HG03521 (cell line): ENCODE data around the gene OSBPL8.
"Not testable (repeated sequence)": the region's sequence is repeated elsewhere in the genome, so short reads cannot be mapped to it uniquely, and the experiment has no call there.

ENCODE experiments used
- ATAC-seq: cut with Tn5 transposase; IDR thresholded peaks from one replicate; pipeline ENCODE4 v1.9.1; 2021; ENCODE audit warnings: mild to moderate bottlenecking, moderate library complexity; ENCODE audit not compliant: unreplicated experiment

Gene OSBPL8

DNA sequence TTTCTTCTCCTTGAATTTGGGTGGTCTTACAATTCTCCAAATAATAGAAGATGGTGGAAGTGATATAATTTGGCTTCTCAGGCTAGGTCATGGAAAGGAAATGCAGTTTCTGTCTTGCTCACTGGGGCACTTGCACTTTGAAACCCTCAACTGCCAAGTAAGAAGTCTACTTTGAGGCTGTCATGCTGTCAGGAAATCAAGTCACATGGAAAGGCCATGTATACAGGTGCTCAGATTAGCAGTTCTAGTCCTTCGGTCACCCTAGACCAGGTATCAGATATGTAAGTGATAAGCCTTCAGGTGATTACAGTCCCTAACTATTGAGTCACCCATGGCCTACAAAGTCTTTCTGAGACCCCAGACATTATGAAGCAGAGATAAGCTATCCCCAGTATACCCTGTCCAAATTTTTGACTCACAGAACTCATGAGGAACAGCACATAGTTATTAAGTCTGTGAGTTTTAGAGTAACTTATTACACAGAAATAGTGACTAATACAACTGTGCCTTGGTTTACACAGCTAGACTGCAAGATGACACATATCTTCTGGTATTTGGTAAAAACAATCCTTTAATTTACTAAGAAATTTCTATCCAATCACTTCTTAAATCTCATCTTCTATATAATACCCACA, 185.1 kb downstream of the OSBPL8 start:
- ATAC-seq = no peak

DNA sequence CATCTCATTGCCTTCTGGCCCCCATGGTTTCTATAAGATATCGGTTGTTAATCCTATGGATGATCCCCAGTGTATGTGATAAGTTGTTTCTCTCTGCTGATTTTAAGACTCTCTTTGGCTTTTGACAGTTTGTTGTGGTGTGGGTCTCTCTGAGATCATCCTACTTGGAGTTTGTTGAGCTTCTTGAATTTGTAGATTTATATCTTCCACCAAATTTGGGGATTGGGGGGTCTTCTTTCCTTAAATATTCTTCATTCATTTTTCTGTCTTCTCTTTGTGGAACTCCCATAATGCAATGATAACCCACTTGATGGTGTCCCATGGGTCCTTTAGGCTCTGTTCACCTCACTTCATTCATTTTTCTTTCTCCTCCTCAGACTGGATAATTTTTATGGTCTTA, 191.3 kb downstream of the OSBPL8 start:
- ATAC-seq = no peak

DNA sequence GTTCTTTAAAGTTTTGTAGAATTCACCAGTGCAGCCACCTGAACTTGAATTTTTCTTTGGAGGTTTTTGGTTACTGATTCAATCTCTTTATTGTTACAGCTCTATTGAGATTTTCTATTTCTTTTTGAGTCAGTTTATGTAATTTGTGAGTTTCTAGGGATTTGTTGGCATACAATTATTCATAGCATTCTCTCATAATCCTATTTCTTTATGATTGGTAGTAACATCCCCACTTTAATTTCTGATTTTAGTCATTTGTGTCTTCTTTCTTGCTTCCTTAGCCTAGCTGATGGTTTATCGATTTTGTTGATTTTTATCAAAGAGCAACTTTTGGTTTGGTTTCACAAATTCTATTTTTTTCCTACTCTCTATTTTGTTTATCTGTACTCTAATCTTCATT, 193.4 kb downstream of the OSBPL8 start:
- no peak for ATAC-seq

DNA sequence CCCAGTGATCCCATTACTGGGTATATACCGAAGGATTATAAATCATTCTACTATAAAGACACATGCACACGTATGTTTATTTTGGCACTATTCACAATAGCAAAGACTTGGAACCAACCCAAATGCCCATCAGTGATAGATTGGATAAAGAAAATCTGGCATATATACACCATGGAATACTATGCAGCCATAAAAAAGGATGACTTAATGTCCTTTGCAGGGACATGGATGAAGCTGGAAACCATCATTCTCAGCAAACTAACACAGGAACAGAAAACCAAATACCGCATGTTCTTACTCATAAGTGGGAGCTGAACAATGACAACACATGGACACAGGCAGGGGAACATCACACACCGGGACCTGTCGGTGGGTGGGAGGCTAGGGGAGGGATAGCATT, 195.4 kb downstream of the OSBPL8 start:
- not testable (repeated sequence) for ATAC-seq

DNA sequence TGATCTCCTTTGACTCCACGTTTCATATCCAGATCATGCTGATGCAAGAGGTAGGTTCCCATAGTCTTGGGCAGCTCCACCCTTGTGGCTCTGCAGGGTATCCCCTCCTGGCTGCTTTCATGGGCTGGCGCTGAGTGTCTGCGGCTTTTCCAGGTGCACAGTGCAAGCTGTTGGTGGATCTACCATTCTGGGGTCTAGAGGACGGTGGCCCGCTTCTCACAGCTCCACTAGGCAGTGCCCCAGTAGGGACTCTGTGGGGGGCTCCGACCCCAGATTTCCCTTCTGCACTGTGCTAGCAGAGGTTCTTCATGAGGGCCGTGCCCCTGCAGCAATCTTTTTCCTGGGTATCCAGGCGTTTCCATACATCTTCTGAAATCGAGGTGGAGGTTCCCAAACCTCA, 199.3 kb downstream of the OSBPL8 start:
- ATAC-seq = no peak

DNA sequence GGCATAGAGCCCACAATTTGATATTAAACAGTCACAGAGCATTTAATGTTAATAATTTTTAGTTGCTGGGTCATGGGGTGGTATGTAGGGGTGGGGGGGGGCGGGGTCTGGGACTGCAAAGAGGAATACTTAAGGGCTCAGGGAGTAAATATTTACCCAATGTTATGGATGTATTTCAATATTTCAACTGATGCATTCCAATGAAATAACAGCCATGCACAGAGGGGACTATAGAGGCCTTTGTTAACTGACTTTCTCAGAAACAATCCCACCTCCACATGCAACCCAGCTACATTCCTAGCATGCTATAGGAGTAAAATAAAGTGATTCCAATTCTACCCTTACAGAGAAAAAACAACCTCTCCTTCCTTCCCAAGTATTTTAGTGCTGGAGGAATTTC, 203.5 kb downstream of the OSBPL8 start:
- no peak for ATAC-seq

DNA sequence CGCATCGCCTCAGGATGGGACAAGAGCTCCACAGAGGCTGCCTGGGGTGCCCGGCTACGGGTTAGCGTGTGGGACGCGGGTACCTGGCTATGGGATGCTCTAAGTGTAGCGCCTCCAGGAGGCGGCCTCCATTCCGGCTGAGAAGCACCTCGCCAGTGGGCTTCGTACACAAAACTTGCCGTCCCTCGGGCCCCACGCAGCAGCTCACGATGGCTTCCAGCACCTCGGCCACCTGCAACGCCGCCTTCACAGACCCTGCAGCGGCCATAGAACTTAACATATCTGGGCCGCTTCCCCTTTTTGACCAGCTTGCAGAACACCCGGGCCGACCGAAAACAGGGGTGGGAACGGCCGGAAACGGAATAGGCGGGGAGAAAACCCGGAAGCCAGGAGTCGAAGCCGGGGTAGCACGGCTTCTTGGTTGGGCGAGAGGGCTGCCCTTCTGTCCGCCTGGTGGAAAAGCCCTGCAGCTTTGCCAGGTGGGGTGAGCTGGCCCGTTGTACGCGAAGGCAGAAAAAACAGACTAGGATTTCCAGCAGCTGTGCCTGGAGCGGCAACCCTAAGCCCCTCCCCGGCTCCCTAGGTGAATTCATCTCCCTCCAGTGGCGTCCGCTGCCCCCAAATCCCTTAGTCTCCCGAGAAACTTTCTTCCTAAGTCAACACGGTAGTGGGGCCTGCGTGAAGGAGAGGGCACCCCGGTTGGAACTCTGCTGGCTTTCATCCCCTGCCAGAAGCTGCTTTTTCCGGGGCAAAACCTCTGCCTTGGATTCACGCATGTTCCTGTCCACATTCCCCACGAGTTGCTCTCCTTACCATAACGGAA, 211.3 kb downstream of the OSBPL8 start, which contains the start of gene BBS10:
Gene BBS10 (minus strand): TSS at position 337 of the 823 bp plus-strand sequence. CDS start 57 bp downstream, at position 280.
- ATAC-seq = peak; percentile 96

DNA sequence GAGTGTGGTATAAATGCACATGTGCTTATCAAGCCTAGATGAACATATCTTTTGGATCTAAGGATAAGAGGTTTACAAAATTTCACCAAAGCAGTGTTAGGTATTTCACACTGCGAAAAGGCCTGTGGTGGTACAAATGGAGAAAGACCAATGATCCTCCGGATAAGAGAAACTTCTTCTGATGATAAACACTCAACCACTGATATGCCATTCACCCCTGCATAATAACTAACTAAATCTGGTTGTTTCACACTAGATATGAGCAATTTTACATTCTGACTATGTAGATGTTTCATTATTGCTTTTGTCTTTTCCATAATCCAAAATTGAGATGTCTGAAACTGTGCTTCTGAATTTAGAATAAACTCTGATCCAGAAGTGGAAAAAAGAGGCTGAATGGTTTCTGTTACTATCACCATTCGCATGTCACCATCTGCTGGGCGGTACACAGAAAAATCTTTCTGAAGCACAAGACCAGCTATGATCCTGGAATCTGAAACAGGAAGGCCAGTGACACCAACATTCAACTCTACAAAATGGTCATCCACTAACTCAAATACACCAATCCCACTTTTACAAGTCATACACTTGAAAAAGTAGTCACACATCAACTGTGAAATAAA, 212.7 kb downstream of the OSBPL8 start:
- no peak for ATAC-seq

DNA sequence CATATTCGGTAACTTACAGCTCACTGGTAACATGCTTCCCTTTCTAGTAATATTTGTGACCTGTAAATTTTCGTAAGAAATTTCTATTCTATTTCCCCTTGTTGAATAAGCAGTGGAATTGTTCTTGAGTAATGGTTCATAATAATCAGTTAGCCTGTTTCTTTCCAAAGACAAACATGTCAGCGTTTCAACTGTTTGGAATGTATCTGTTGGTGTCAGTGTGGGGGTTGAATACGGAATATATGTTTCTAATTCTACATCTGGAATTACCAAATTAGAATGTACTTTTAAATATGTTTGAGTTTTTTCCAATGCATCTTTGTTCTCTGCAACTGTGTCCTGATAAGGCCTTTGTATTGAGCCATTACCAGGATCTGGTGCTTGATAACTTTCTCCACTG, 213.3 kb downstream of the OSBPL8 start:
- ATAC-seq = no peak

DNA sequence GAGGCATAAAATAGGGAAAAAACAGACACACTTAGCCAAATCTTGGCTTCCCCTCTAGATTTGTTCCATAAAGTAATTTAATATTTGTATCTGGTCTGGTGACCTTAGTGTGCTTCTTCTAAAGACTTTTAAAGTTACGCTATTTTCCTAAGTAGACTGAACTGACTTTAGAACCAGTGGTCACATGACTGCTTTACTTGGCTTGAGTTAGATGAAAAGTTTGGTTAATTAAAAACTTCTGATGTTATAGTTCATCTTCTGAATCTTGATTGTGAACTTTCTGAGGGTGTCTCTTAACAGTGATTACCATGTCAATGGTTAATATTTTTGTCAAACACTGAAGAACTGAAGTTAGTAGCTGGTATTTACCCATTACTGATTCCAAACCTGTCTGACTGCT, 214.0 kb downstream of the OSBPL8 start:
- ATAC-seq = no peak

DNA sequence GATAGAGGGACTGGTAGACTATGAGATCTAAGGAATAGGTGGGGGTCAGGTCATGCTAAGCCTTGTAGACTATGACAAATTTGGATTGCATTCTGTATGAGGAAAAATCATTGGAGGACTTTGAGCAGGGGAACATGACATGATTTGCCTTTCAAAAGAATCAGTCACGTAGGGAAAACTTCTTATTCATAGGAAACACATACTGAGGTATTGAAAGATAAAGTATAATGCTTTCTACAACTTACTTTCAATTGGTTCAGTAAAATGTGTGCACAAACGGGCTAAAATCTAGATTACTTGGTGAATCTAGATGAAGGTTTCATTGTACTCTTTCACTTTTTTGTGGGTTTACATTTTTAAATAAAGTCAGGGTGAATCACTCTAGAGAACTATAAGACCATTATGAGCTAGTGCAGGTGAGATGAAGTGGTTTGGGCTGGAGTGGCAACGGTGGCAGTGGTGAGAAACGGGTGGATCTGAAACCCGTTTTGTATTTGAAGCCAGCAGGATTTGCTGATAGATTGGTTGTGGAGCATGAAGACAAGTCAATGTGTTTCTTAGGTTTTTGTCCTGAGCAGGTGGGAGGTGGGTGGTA, 218.0 kb downstream of the OSBPL8 start:
- ATAC-seq = no peak

DNA sequence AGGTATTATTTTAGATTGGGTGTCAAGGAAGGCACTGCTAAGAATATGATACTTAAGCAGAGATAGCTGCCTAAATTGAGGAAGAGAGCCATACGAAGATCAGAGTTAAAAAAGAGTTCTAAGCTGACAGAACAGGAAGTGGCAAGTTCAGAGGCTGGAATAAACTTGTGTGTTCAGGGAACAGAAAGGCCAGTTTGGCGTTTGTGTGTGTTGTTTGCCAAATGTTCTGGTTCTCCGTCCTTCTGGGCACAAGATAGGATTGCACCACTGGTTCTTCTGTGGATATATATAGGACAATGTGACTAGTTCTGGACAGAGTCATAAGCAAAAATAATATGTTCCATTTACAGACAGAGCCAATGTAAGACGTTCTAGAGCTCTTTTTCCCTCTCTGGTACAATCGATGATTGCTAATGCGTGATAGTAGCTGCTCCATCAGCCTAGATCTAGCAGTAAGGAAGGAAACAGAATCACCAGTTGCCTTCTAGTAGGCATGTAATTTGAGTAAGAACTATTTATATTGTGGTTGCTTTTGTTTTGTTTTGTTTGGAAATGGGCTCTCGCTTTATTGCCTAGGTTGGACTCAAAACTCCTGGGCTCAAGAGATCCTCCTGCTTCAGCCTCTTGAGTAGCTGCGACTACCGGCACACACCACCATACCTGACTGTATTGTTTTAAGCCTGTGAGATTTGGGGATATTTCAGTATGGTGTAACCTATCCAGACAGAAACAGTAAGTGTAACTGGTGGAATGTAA, 218.7 kb downstream of the OSBPL8 start:
- no peak for ATAC-seq

DNA sequence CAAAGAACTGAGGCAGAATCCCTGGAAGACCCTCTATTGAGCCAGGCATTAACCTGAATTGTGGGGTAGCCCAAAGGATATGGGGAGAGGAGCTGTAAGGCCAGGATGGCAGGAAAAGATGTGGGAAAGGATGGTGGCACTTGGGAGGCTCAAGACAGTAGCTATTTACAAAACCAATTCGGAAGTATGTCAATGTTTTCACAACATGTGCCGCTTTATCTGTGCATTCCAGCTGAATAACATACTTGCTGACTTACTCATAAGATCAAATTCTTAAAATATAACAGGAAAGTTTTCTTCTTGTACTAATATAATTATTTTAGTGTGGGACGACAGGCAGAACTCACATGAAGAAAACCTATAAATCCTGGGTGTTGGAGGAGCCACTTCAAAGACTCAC, 222.0 kb downstream of the OSBPL8 start:
- no peak for ATAC-seq

DNA sequence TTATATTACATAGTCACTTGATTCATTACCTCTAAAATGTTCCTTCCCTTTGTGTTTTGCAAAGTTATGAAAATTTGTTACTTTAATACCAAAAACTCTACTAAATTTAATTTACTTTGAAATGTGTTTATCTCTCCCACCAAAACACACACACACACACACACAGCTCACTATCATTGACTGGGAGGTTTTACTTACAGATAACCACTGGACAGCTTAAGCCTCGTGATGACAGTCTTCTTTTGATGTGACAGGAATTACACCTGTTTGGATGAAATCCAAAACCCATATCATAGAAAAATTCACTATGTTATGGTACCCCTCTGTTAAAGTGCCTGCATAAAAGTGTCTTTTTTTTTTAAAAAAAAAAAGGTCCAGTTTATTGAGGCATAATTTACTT, 227.0 kb downstream of the OSBPL8 start:
- no peak for ATAC-seq

DNA sequence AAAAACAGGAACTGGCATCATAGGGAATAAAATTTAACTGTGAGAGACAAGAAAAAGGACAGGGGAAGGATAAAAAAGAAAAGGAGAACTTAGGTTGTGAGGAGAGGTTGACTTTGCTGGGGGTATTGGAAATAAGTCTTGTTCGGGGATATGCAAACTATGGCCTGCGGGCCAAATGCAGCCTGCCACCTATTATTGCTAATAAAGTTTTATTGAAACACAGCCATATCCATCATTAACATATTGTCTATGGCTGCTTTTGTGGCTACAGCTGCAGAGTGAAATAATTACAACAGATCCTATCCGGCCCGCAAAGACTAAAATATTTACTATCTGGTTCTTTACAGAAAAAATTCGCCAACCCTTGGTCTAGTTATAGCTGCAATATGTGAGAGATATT, 230.0 kb downstream of the OSBPL8 start:
- no peak for ATAC-seq

DNA sequence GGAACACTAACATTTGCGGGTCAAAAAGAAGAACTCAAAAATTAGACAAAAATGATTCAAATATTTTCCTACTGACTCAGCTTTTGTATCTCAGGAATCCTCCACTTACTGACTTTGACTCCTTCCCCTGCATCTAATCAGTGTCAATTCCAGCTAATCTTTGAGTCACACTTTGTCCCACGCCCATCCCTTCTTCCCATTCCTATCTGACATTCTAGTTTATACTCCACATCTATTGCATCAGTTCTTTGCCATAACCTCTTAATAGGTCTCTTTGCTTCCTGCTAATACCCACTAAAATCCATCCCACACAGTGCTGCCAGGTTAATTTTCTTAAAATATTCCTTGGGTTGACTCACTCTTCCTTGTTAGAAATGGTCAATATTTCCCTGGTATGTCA, 230.4 kb downstream of the OSBPL8 start:
- no peak for ATAC-seq

DNA sequence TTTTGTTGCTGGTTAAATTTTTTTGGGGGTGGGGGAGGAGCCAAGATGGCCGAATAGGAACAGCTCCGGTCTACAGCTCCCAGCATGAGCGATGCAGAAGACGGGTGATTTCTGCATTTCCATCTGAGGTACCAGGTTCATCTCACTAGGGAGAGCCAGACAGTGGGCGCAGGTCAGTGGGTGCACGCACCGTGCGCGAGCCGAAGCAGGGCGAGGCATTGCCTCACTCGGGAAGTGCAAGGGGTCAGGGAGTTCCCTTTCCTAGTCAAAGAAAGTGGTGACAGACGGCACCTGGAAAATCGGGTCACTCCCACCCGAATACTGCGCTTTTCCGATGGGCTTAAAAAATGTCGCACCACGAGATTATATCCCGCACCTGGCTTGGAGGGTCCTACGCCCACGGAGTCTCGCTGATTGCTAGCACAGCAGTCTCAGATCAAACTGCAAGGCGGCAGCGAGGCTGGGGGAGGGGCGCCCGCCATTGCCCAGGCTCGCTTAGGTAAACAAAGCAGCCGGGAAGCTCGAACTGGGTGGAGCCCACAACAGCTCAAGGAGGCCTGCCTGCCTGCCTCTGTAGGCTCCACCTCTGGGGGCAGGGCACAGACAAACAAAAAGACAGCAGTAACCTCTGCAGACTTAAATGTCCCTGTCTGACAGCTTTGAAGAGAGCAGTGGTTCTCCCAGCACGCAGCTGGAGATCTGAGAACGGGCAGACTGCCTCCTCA, 239.8 kb downstream of the OSBPL8 start:
- not testable (repeated sequence) for ATAC-seq

DNA sequence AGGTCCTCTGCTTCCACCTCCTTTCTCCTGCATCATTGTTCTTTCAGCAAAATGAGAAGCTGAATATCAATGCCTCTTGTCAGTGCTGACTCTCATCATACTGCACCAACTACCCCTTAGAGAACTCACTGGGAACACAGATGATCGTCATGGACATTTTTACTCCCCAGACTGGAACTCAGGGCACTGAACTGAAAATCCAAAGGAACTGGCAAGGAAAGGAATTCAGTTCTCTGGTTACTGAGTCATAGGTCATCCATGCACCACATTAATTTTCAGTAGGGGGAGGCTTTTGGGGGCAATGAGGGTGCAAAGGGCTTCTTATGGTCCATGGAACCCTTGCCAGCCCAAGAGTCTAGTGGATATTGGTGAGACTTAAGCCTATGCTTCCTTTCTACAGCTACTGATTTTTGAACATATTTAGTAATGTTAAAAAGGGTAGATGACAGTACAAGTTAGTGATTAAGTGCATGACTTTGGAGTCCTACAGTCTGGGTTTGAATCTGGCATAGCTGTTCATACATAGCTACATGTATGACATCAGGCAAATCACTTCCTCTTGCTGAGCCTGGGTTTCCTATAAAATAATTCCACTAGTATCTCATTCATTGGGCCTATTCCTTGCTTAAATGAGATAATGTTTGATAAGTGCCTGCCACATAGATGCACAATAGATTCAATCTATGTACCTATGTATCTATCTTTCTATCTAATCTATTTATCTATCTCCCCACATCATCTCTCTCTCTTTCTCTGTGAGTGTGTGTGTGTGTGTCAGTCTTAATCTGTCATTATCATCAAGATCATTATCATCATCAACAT, 240.6 kb downstream of the OSBPL8 start:
- ATAC-seq = no peak

DNA sequence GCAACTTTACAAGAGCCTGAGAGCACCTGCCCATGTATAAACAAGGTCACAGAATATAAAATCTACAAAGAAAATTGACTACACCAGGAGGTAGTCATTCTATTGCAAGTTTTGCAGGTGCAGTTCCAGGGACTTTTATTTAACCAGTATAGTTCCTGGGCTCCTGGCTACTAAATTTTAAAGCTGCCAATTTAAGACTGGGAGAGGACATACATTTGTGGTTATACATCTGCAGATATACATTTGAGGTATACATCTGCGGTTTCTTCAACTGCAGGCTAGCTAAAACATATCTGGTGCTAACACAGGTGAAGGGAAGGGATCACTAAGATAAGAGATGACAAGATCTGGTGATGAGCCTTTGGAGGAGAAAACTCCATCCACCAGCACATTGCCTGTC, 241.6 kb downstream of the OSBPL8 start:
- ATAC-seq = no peak
